Activated CD8-positive, alpha-beta memory T cell treated with anti-CD3 and anti-CD28 coated beads for 36 hours (primary cell): ENCODE measurements around the gene KIRREL3. TPM values are rescaled to one million over a fixed set of nuclear protein-coding genes. Genes with fewer than 3 reads are reported as not detected.

Experiments
- CTCF ChIA-PET: fragments of 350-600 bp; sonication (Branson Sonifier 250); formaldehyde crosslinking; loops from one replicate; lab custom pipeline; 2021; ENCODE audit warnings: antibody characterized with exemption; lab: Charles Lee
- POLR2A ChIA-PET: fragments of 350-600 bp; sonication (Branson Sonifier 250); formaldehyde crosslinking; loops from one replicate; lab custom pipeline; 2021; ENCODE audit warnings: antibody characterized with exemption; lab: Charles Lee
- total RNA-seq, 2 experiments: library from RNA; stranded (reverse); gene quantifications; one replicate each; pipeline ENCODE4 v1.2.3, GENCODE V29; 2021

The KIRREL3 gene
- total RNA-seq, 2 experiments from 2014 or later = not detected

- POLR2A ChIA-PET = no interaction called here
- CTCF ChIA-PET = no interaction called here
Measured at GRCh38 chr11:126815111-126815510, 185.5 kb downstream of the KIRREL3 start.

GRCh38 chr11:126810776-126811175, 189.8 kb downstream of the KIRREL3 start:
- ChIA-PET CTCF (no interaction called here), POLR2A (no interaction called here)

- CTCF ChIA-PET = no interaction called here
Measured at GRCh38 chr11:126809514-126810289, 190.9 kb downstream of the KIRREL3 start.

GRCh38 chr11:126808836-126809235, 191.7 kb downstream of the KIRREL3 start:
- ChIA-PET POLR2A (no interaction called here), CTCF (no interaction called here)

More at GRCh38 chr11:126809514-126810289, 190.9 kb downstream of the KIRREL3 start:
- POLR2A ChIA-PET = no interaction called here

- POLR2A ChIA-PET = no interaction called here
- CTCF ChIA-PET = no interaction called here
Measured at GRCh38 chr11:126808296-126808695, 192.3 kb downstream of the KIRREL3 start.

GRCh38 chr11:126805870-126806269, 194.7 kb downstream of the KIRREL3 start:
- CTCF ChIA-PET = no interaction called here
- POLR2A ChIA-PET = no interaction called here

- POLR2A ChIA-PET = no interaction called here
Measured at GRCh38 chr11:126804363-126804762, 196.2 kb downstream of the KIRREL3 start.

GRCh38 chr11:126800009-126800408, 200.6 kb downstream of the KIRREL3 start:
- POLR2A ChIA-PET = no interaction called here
- CTCF ChIA-PET = no interaction called here

More at GRCh38 chr11:126804363-126804762, 196.2 kb downstream of the KIRREL3 start:
- CTCF ChIA-PET = no interaction called here

- ChIA-PET POLR2A (no interaction called here), CTCF (no interaction called here)
Measured at GRCh38 chr11:126797457-126798169, 203.0 kb downstream of the KIRREL3 start.

GRCh38 chr11:126793596-126793995, 207.0 kb downstream of the KIRREL3 start:
- CTCF ChIA-PET = no interaction called here
- POLR2A ChIA-PET = no interaction called here

- ChIA-PET POLR2A (no interaction called here), CTCF (no interaction called here)
Measured at GRCh38 chr11:126791991-126792390, 208.6 kb downstream of the KIRREL3 start.

- CTCF ChIA-PET = interaction anchor here (0.6 kb wide), 1 partner anchor 515 kb away, joined by 4 read pairs; no protein-coding TSS in a partner anchor
Measured at GRCh38 chr11:126791446-126791845, 209.1 kb downstream of the KIRREL3 start.

GRCh38 chr11:126790550-126791081, 210.0 kb downstream of the KIRREL3 start:
- CTCF ChIA-PET = no interaction called here
- POLR2A ChIA-PET = no interaction called here

More at GRCh38 chr11:126791446-126791845, 209.1 kb downstream of the KIRREL3 start:
- POLR2A ChIA-PET = no interaction called here

- ChIA-PET POLR2A (no interaction called here), CTCF (no interaction called here)
Measured at GRCh38 chr11:126782810-126783209, 217.8 kb downstream of the KIRREL3 start.

- ChIA-PET CTCF (no interaction called here), POLR2A (no interaction called here)
Measured at GRCh38 chr11:126781942-126782341, 218.6 kb downstream of the KIRREL3 start.

- ChIA-PET POLR2A (no interaction called here), CTCF (no interaction called here)
Measured at GRCh38 chr11:126776119-126776518, 224.5 kb downstream of the KIRREL3 start.

- POLR2A ChIA-PET = no interaction called here
- CTCF ChIA-PET = no interaction called here
Measured at GRCh38 chr11:126772267-126772666, 228.3 kb downstream of the KIRREL3 start.

GRCh38 chr11:126768702-126769101, 231.9 kb downstream of the KIRREL3 start:
- ChIA-PET CTCF (no interaction called here), POLR2A (no interaction called here)

- CTCF ChIA-PET = no interaction called here
- POLR2A ChIA-PET = no interaction called here
Measured at GRCh38 chr11:126766440-126766839, 234.1 kb downstream of the KIRREL3 start.

GRCh38 chr11:126765196-126765595, 235.4 kb downstream of the KIRREL3 start:
- ChIA-PET CTCF (no interaction called here), POLR2A (no interaction called here)
